Natural killer cell (primary cell): ENCODE results near the gene BOLA2B. TPM values are rescaled to one million over a fixed set of nuclear protein-coding genes. Genes with fewer than 3 reads are reported as not detected.
"Not testable (repeated sequence)": the region's sequence is repeated elsewhere in the genome, so short reads cannot be mapped to it uniquely, and the experiment has no call there.

ENCODE experiments used
- ATAC-seq, 3 donors: fragments of 150-1000 bp in 2 of 3; fragments of 200-7000 bp in 1 of 3; cut with Tn5 transposase; 1 replicate in 1 of 3; 2 replicates in 2 of 3; pipeline ENCODE4 v1.10.0; 2021; ENCODE audit warnings: mild to moderate bottlenecking in 2 of 3, moderate library complexity in 2 of 3
- DNase-seq, 2 donors: peaks; one replicate each; pipeline versions ENCODE4 v3.0.0 to v3.0.0-alpha.2; 2013 to 2021; ENCODE audit warnings: mixed read lengths in 1 of 2
- H3K27ac ChIP-seq: one replicate; pipeline ENCODE4 v1.5.1; 2013; ENCODE audit warnings: mild to moderate bottlenecking, low read length
- H3K27me3 ChIP-seq: one replicate; pipeline ENCODE4 v1.6.1; 2013; ENCODE audit warnings: low read length; ENCODE audit not compliant: control insufficient read depth, insufficient read depth
- H3K36me3 ChIP-seq: one replicate; pipeline ENCODE4 v1.6.1; 2013; ENCODE audit warnings: low read length; ENCODE audit not compliant: control insufficient read depth, insufficient read depth
- H3K4me1 ChIP-seq: one replicate; pipeline ENCODE4 v1.6.1; 2013; ENCODE audit warnings: low read length; ENCODE audit not compliant: control insufficient read depth, insufficient read depth
- H3K4me3 ChIP-seq: one replicate; pipeline ENCODE4 v1.5.1; 2013; ENCODE audit warnings: low read length
- H3K9me3 ChIP-seq: one replicate; pipeline ENCODE4 v1.6.1; 2013; ENCODE audit warnings: low read length; ENCODE audit not compliant: control insufficient read depth, insufficient read depth
- H3K27ac Mint-ChIP-seq, 2 donors: one replicate each; pipeline ENCODE4 v1.8.0; 2022; ENCODE audit warnings: mild to moderate bottlenecking in 2 of 2, mixed read lengths in 2 of 2, moderate library complexity in 1 of 2
- H3K27me3 Mint-ChIP-seq, 2 donors: one replicate each; pipeline ENCODE4 v1.8.0; 2022; ENCODE audit warnings: low read depth in 2 of 2, mixed read lengths in 2 of 2
- H3K36me3 Mint-ChIP-seq: one replicate; pipeline ENCODE4 v1.8.0; 2022; ENCODE audit warnings: mixed read lengths
- H3K4me1 Mint-ChIP-seq, 2 donors: one replicate each; pipeline ENCODE4 v1.8.0; 2022; ENCODE audit warnings: mixed read lengths in 2 of 2
- H3K4me3 Mint-ChIP-seq: one replicate; pipeline ENCODE4 v1.8.0; 2022; ENCODE audit warnings: mild to moderate bottlenecking, moderate library complexity, mixed read lengths
- H3K9me3 Mint-ChIP-seq, 2 donors: one replicate each; pipeline ENCODE4 v1.8.0; 2022; ENCODE audit warnings: mixed read lengths in 2 of 2
- CTCF ChIP-seq: fragments of 200-600 bp; IDR thresholded peaks from one replicate; pipeline ENCODE4 v1.8.0; 2022; ENCODE audit warnings: antibody characterized with exemption
- WGBS: methylation state at CpG from one replicate; pipeline ENCODE4 v1.1.7; 2013; ENCODE audit warnings: missing lambda C conversion rate; ENCODE audit not compliant: insufficient coverage; 5-methylcytosine and 5-hydroxymethylcytosine counted together
- intact Hi-C: fragments of 100-400 bp; cut with micrococcal nuclease; formaldehyde crosslinking; loops from one replicate; pipeline ENCODE4 v1.14.2; 2022
- total RNA-seq, 4 donors: library from RNA; stranded (reverse); fragments of 120-200 nt in 1 of 4; gene quantifications; one replicate each; pipeline versions ENCODE4 v1.2.3 to v1.2.4, GENCODE V29; 2013 to 2022

The BOLA2B gene
- total RNA-seq, 3 donors from 2014 or later (not counting 1 experiment from before 2014, with no cell fraction given), result 63.0 to 94.3 (median 70.6) TPM

- DNase-seq, H3K27me3 ChIP-seq, H3K27ac ChIP-seq, intact Hi-C loops, H3K4me3 ChIP-seq, ATAC-seq, H3K36me3 ChIP-seq, H3K9me3 ChIP-seq, H3K36me3 Mint-ChIP-seq, H3K9me3 Mint-ChIP-seq, H3K27me3 Mint-ChIP-seq, H3K27ac Mint-ChIP-seq, H3K4me3 Mint-ChIP-seq: not testable (repeated sequence)
- H3K4me1 Mint-ChIP-seq, result peaks cover 30 to 33% of the 10 kb centered on the region in 2 donors
- H3K4me1 ChIP-seq, result peaks cover 36% of the 10 kb centered on the region
- 92% methylated on average over 6 of the region's 29 CpGs for WGBS
Observed at GRCh38 chr16:30168746-30169145, 24.7 kb downstream of the BOLA2B start.

- peak overlapping the region; percentile 41 for H3K27ac ChIP-seq
- Mint-ChIP-seq H3K27me3 (no peaks in the 10 kb centered on the region), H3K27ac (peak overlapping the region; percentile 67 to 84), H3K36me3 (no peaks in the 10 kb centered on the region), H3K9me3 (no peaks in the 10 kb centered on the region), H3K4me1 (peaks cover 30 to 39% of the 10 kb centered on the region in 2 donors), H3K4me3 (peak overlapping the region; percentile 79)
- H3K4me3 ChIP-seq, result no peak overlapping the region
- H3K4me1 ChIP-seq, result peaks cover 47% of the 10 kb centered on the region
- no peaks in the 10 kb centered on the region for H3K27me3 ChIP-seq
- H3K9me3 ChIP-seq, result no peaks in the 10 kb centered on the region
- no peaks in the 10 kb centered on the region for H3K36me3 ChIP-seq
- no peak for TF ChIP-seq CTCF
- intact Hi-C loops, result no loop called here
- WGBS, result 48% methylated on average over 9 of the region's 11 CpGs
- ATAC-seq, result peak; percentile 57 to 85 (median 77)
- DNase-seq, result peak in 1 of 2 donors; percentile 46
Observed at GRCh38 chr16:30166202-30166902, 27.1 kb downstream of the BOLA2B start.

GRCh38 chr16:30163538-30163937 is 29.9 kb downstream of the BOLA2B start:
- Mint-ChIP-seq H3K27me3 (no peaks in the 10 kb centered on the region), H3K27ac (no peak overlapping the region), H3K4me3 (no peak overlapping the region), H3K36me3 (no peaks in the 10 kb centered on the region), H3K4me1 (peaks cover 30 to 39% of the 10 kb centered on the region in 2 donors), H3K9me3 (no peaks in the 10 kb centered on the region)
- Histone ChIP-seq H3K36me3 (no peaks in the 10 kb centered on the region), H3K4me1 (peaks cover 47% of the 10 kb centered on the region), H3K27me3 (no peaks in the 10 kb centered on the region), H3K4me3 (no peak overlapping the region), H3K9me3 (no peaks in the 10 kb centered on the region), H3K27ac (no peak overlapping the region)
- TF ChIP-seq CTCF, result no peak
- no peak for ATAC-seq
- intact Hi-C loops, result no loop called here
- DNase-seq, result no peak
- WGBS, result 71% methylated on average over 3 of the region's 3 CpGs

GRCh38 chr16:30157214-30157613 is 36.3 kb downstream of the BOLA2B start:
- ATAC-seq (no peak), DNase-seq (no peak)
- Mint-ChIP-seq H3K4me1 (peaks cover 0 to 3% of the 10 kb centered on the region in 2 donors), H3K27ac (no peak overlapping the region), H3K4me3 (no peak overlapping the region), H3K27me3 (no peaks in the 10 kb centered on the region), H3K36me3 (no peaks in the 10 kb centered on the region), H3K9me3 (no peaks in the 10 kb centered on the region)
- Histone ChIP-seq H3K27ac (no peak overlapping the region), H3K36me3 (no peaks in the 10 kb centered on the region), H3K9me3 (no peaks in the 10 kb centered on the region), H3K4me3 (no peak overlapping the region), H3K27me3 (no peaks in the 10 kb centered on the region), H3K4me1 (no peaks in the 10 kb centered on the region)
- 100% methylated on average over 1 of the region's 1 CpG for WGBS
- no peak for TF ChIP-seq CTCF
- intact Hi-C loops, result no loop called here
